ENCODE data around the gene NEGR1. TPM values are rescaled to one million over a fixed set of nuclear protein-coding genes. Genes with fewer than 3 reads are reported as not detected.

The NEGR1 gene
- total and polyA plus RNA-seq, 2 experiments from 2014 or later, result 1.0 to 2.8 TPM

- no peak overlapping the region for H2AFZ ChIP-seq
- 88% methylated on average over 2 of the region's 2 CpGs for WGBS (ENCODE audit: low lambda C conversion rate, missing lambda C conversion rate)
- TF ChIP-seq EZH2 (IDR thresholded peaks at IDR 0.05; ENCODE audit: borderline replicate concordance) (no peak), EZH2phosphoT487 (IDR thresholded peaks at IDR 0.05; ENCODE audit: low read depth, severe bottlenecking, unreplicated experiment) (no peak), CTCF (IDR thresholded peaks at IDR 0.05; ENCODE audit: poor library complexity) (no peak)
Observed at GRCh38 chr1:71843012-71843411, 439.3 kb downstream of the NEGR1 start.

GRCh38 chr1:71839876-71840275, 442.5 kb downstream of the NEGR1 start:
- H3K4me2 ChIP-seq, result no peak overlapping the region
- WGBS (ENCODE audit: low lambda C conversion rate, missing lambda C conversion rate), result 77% methylated on average over 4 of the region's 4 CpGs

More at GRCh38 chr1:71843012-71843411, 439.3 kb downstream of the NEGR1 start:
- no peaks in the 10 kb centered on the region for H3K79me2 ChIP-seq
- H3K27me3 ChIP-seq, result no peaks in the 10 kb centered on the region
- no peak overlapping the region for H3K4me2 ChIP-seq
- no peaks in the 10 kb centered on the region for H3K9me3 ChIP-seq (ENCODE audit: low read depth)
- H3K27ac ChIP-seq, result no peak overlapping the region
- H3K4me1 ChIP-seq (ENCODE audit: insufficient read depth), result no peaks in the 10 kb centered on the region
- DNase-seq (ENCODE audit: low spot score), result no peak
- no peaks in the 10 kb centered on the region for H4K20me1 ChIP-seq (ENCODE audit: insufficient read depth, poor library complexity, severe bottlenecking)
- no peaks in the 10 kb centered on the region for H3K9me2 ChIP-seq (replicated peaks; ENCODE audit: insufficient read depth)
- no peaks in the 10 kb centered on the region for H3K36me3 ChIP-seq (replicated peaks; ENCODE audit: insufficient read depth, low read depth)
- no peak overlapping the region for H3K4me3 ChIP-seq

GRCh38 chr1:71836904-71837303, 445.4 kb downstream of the NEGR1 start:
- TF ChIP-seq CTCF (IDR thresholded peaks at IDR 0.05; ENCODE audit: poor library complexity) (no peak), EZH2phosphoT487 (IDR thresholded peaks at IDR 0.05; ENCODE audit: low read depth, severe bottlenecking, unreplicated experiment) (no peak), EZH2 (IDR thresholded peaks at IDR 0.05; ENCODE audit: borderline replicate concordance) (no peak)
- H3K4me2 ChIP-seq, result no peak overlapping the region
- H3K79me2 ChIP-seq, result no peaks in the 10 kb centered on the region
- no peaks in the 10 kb centered on the region for H3K36me3 ChIP-seq (replicated peaks; ENCODE audit: insufficient read depth, low read depth)
- no peaks in the 10 kb centered on the region for H3K27me3 ChIP-seq
- no peaks in the 10 kb centered on the region for H3K9me3 ChIP-seq (ENCODE audit: low read depth)
- DNase-seq (ENCODE audit: low spot score), result no peak
- no peak overlapping the region for H2AFZ ChIP-seq
- H4K20me1 ChIP-seq (ENCODE audit: insufficient read depth, poor library complexity, severe bottlenecking), result no peaks in the 10 kb centered on the region
- no peaks in the 10 kb centered on the region for H3K9me2 ChIP-seq (replicated peaks; ENCODE audit: insufficient read depth)
- H3K4me3 ChIP-seq, result no peak overlapping the region
- no peaks in the 10 kb centered on the region for H3K4me1 ChIP-seq (ENCODE audit: insufficient read depth)
- WGBS (ENCODE audit: low lambda C conversion rate, missing lambda C conversion rate), result 62% methylated on average over 2 of the region's 2 CpGs
- H3K27ac ChIP-seq, result no peak overlapping the region

More at GRCh38 chr1:71839876-71840275, 442.5 kb downstream of the NEGR1 start:
- Histone ChIP-seq H2AFZ (no peak overlapping the region), H3K27ac (no peak overlapping the region), H3K4me3 (no peak overlapping the region), H3K27me3 (no peaks in the 10 kb centered on the region), H3K79me2 (no peaks in the 10 kb centered on the region), H3K36me3 (replicated peaks; ENCODE audit: insufficient read depth, low read depth) (no peaks in the 10 kb centered on the region), H3K9me2 (replicated peaks; ENCODE audit: insufficient read depth) (no peaks in the 10 kb centered on the region), H4K20me1 (ENCODE audit: insufficient read depth, poor library complexity, severe bottlenecking) (no peaks in the 10 kb centered on the region), H3K4me1 (ENCODE audit: insufficient read depth) (no peaks in the 10 kb centered on the region), H3K9me3 (ENCODE audit: low read depth) (no peaks in the 10 kb centered on the region)
- DNase-seq (ENCODE audit: low spot score), result no peak
- no peak for TF ChIP-seq EZH2 (IDR thresholded peaks at IDR 0.05; ENCODE audit: borderline replicate concordance)
- no peak for TF ChIP-seq CTCF (IDR thresholded peaks at IDR 0.05; ENCODE audit: poor library complexity)

- Histone ChIP-seq H4K20me1 (ENCODE audit: insufficient read depth, poor library complexity, severe bottlenecking) (no peaks in the 10 kb centered on the region), H2AFZ (no peak overlapping the region), H3K36me3 (replicated peaks; ENCODE audit: insufficient read depth, low read depth) (no peaks in the 10 kb centered on the region), H3K4me3 (no peak overlapping the region), H3K27me3 (no peaks in the 10 kb centered on the region), H3K9me3 (ENCODE audit: low read depth) (no peaks in the 10 kb centered on the region), H3K9me2 (replicated peaks; ENCODE audit: insufficient read depth) (no peaks in the 10 kb centered on the region), H3K79me2 (no peaks in the 10 kb centered on the region), H3K4me2 (no peak overlapping the region), H3K4me1 (ENCODE audit: insufficient read depth) (no peaks in the 10 kb centered on the region), H3K27ac (no peak overlapping the region)
- TF ChIP-seq EZH2phosphoT487 (IDR thresholded peaks at IDR 0.05; ENCODE audit: low read depth, severe bottlenecking, unreplicated experiment), result no peak
- no peak for TF ChIP-seq CTCF (IDR thresholded peaks at IDR 0.05; ENCODE audit: poor library complexity)
- TF ChIP-seq EZH2 (IDR thresholded peaks at IDR 0.05; ENCODE audit: borderline replicate concordance), result no peak
- no peak for DNase-seq (ENCODE audit: low spot score)
Observed at GRCh38 chr1:71835442-71835813, 446.9 kb downstream of the NEGR1 start.

All from hepatocyte (in vitro differentiated cells).